Fibroblast of peridontal ligament (primary cell): ENCODE data around the gene PARD6A.

Experiments
- DNase-seq: peaks from one replicate; pipeline ENCODE4 v3.0.0-alpha.2; 2010; ENCODE audit errors: extremely low read depth

Gene PARD6A

GRCh38 chr16:67666559-67667452 is 6.0 kb downstream of the PARD6A start, which contains the start of the genes C16orf86 and ENKD1:
Gene C16orf86, plus strand, starts transcription at chr16:67666814. Its CDS starts 157 bp downstream, at chr16:67666971.
Gene ENKD1, minus strand, starts transcription at chr16:67666750. Its CDS starts 308 bp downstream, at chr16:67666442.
- DNase-seq = peak; percentile 63

GRCh38 chr16:67667453-67667816 is 6.7 kb downstream of the PARD6A start:
- no peak for DNase-seq

- DNase-seq = peak; percentile 93
Observed at GRCh38 chr16:67667817-67668494, 7.2 kb downstream of the PARD6A start.

- no peak for DNase-seq
Observed at GRCh38 chr16:67668495-67669157, 7.9 kb downstream of the PARD6A start.

- no peak for DNase-seq
Observed at GRCh38 chr16:67669499-67670101, 8.8 kb downstream of the PARD6A start.

- DNase-seq = no peak
Observed at GRCh38 chr16:67672306-67672705, 11.5 kb downstream of the PARD6A start.

- DNase-seq = peak; percentile 77
Observed at GRCh38 chr16:67672739-67673662, 12.2 kb downstream of the PARD6A start.

GRCh38 chr16:67673712-67674580 is 13.2 kb downstream of the PARD6A start:
- no peak for DNase-seq

GRCh38 chr16:67674851-67675578 is 14.3 kb downstream of the PARD6A start:
- DNase-seq = no peak

GRCh38 chr16:67675579-67675935 is 14.8 kb downstream of the PARD6A start:
- DNase-seq = no peak

- DNase-seq = no peak
Observed at GRCh38 chr16:67675999-67676398, 15.2 kb downstream of the PARD6A start.

GRCh38 chr16:67676516-67676915 is 15.8 kb downstream of the PARD6A start:
- no peak for DNase-seq

GRCh38 chr16:67676939-67677338 is 16.2 kb downstream of the PARD6A start:
- no peak for DNase-seq

- no peak for DNase-seq
Observed at GRCh38 chr16:67677712-67678111, 17.0 kb downstream of the PARD6A start.

GRCh38 chr16:67678354-67679023 is 17.7 kb downstream of the PARD6A start:
- DNase-seq = no peak

- DNase-seq = no peak
Observed at GRCh38 chr16:67679935-67680897, 19.5 kb downstream of the PARD6A start.

GRCh38 chr16:67683767-67684166 is 23.0 kb downstream of the PARD6A start:
- no peak for DNase-seq
